Measurements from ENCODE around the gene ZNF273. TPM values are rescaled to one million over a fixed set of nuclear protein-coding genes. Genes with fewer than 3 reads are reported as not detected.

Gene ZNF273
- total RNA-seq, 3 donors from 2014 or later, result 6.9 to 21.7 (median 18.0) TPM

GRCh38 chr7:64978497-64979203 lies 75.6 kb downstream of the ZNF273 start:
- DNase-seq (ENCODE audit: low spot score in 2 of 2), result no peak
- Histone ChIP-seq H3K9me3 (peaks cover 29 to 86% of the 10 kb centered on the region in 2 donors), H3K4me3 (peak overlapping the region in 1 of 3 donors; percentile 1), H3K27ac (no peak overlapping the region), H3K27me3 (no peaks in the 10 kb centered on the region), H3K36me3 (peaks cover 17% of the 10 kb centered on the region), H3K4me1 (no peaks in the 10 kb centered on the region)
- TF ChIP-seq POLR2AphosphoS5 (IDR thresholded peaks at IDR 0.05), result no peak
- TF ChIP-seq POLR2A (IDR thresholded peaks at IDR 0.05), result no peak
- TF ChIP-seq CTCF (IDR thresholded peaks at IDR 0.05), result no peak
- intact Hi-C loops (cut with DNase I; ENCODE audit: low total_unique reads), result no loop called here

Other genes with a start within 250 kb of the ZNF273 start
- 10 to 100 TPM in 2 of 3 donors, 1 to 10 TPM in 1; 3.7 to 72.7 (median 33.1) TPM for gene ZNF107, start 237.1 kb upstream of the ZNF273 start, total RNA-seq
- gene ZNF138, start 108.8 kb upstream of the ZNF273 start, total RNA-seq, result 10 to 100 TPM; 10.6 to 40.8 (median 31.1) TPM
- gene ZNF117, start 87.8 kb downstream of the ZNF273 start, total RNA-seq, result 10 to 100 TPM; 37.4 to 49.1 (median 43.6) TPM
- gene ERV3-1, start 103.4 kb downstream of the ZNF273 start, total RNA-seq, result 10 to 100 TPM; 52.4 to 92.8 (median 66.9) TPM

Measured in breast epithelium (tissue), 4 donors.